ENCODE results near the gene ROR1.

GRCh38 chr1:63750721-63751120 is 23.1 kb upstream of the ROR1 start:
- TF ChIP-seq CTCF (IDR thresholded peaks at IDR 0.05) = no peak
- no peak for TF ChIP-seq POLR2A (IDR thresholded peaks at IDR 0.05)

Data from testis (tissue), 2 donors.